Activated CD8-positive, alpha-beta memory T cell treated with anti-CD3 and anti-CD28 coated beads for 36 hours (primary cell): ENCODE measurements around the gene LDHD. TPM values are rescaled to one million over a fixed set of nuclear protein-coding genes. Genes with fewer than 3 reads are reported as not detected.
"Not testable (repeated sequence)": the region's sequence is repeated elsewhere in the genome, so short reads cannot be mapped to it uniquely, and the experiment has no call there.

Experiments
- CTCF ChIA-PET: fragments of 350-600 bp; sonication (Branson Sonifier 250); formaldehyde crosslinking; loops from one replicate; lab custom pipeline; 2021; ENCODE audit warnings: antibody characterized with exemption; lab: Charles Lee
- POLR2A ChIA-PET: fragments of 350-600 bp; sonication (Branson Sonifier 250); formaldehyde crosslinking; loops from one replicate; lab custom pipeline; 2021; ENCODE audit warnings: antibody characterized with exemption; lab: Charles Lee
- total RNA-seq, 2 experiments: library from RNA; stranded (reverse); gene quantifications; one replicate each; pipeline ENCODE4 v1.2.3, GENCODE V29; 2021

LDHD gene
- total RNA-seq, 2 experiments from 2014 or later: not detected

DNA sequence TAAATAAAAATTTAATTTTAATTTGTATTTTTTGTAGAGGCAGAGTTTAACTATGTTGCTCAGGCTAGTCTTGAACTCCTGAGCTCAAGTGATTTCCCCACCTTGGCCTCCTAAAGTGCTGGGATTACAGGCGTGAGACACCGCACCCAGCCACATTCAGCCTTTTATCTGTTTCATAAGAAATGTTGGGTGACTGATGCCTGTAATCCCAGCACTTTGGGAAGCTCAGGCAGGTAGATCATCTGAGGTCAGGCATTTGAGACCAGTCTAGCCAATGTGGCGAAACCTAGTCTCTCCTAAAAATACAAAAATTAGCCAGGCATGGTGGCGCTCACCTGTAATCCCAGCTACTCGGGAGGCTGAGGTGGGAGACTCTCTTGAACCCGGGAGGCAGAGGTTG, 25.7 kb downstream of the LDHD start:
- POLR2A ChIA-PET, CTCF ChIA-PET: not testable (repeated sequence)

- POLR2A ChIA-PET: no interaction called here
Observed at GRCh38 chr16:75089486-75090202, 26.9 kb downstream of the LDHD start.

GRCh38 chr16:75088934-75089333, 27.6 kb downstream of the LDHD start:
- ChIA-PET CTCF (interaction anchor here (1.7 kb wide), 1 partner anchor 22 kb away, joined by 5 read pairs; no protein-coding TSS in a partner anchor), POLR2A (no interaction called here)

More at GRCh38 chr16:75089486-75090202, 26.9 kb downstream of the LDHD start:
- CTCF ChIA-PET: interaction anchor here (1.7 kb wide), 1 partner anchor 21 kb away, joined by 5 read pairs; no protein-coding TSS in a partner anchor

GRCh38 chr16:75088216-75088615, 28.4 kb downstream of the LDHD start:
- ChIA-PET CTCF (no interaction called here), POLR2A (no interaction called here)

- ChIA-PET POLR2A (no interaction called here), CTCF (no interaction called here)
Observed at GRCh38 chr16:75087375-75087979, 29.1 kb downstream of the LDHD start.

- CTCF ChIA-PET: no interaction called here
- POLR2A ChIA-PET: no interaction called here
Observed at GRCh38 chr16:75086688-75087374, 29.7 kb downstream of the LDHD start.

DNA sequence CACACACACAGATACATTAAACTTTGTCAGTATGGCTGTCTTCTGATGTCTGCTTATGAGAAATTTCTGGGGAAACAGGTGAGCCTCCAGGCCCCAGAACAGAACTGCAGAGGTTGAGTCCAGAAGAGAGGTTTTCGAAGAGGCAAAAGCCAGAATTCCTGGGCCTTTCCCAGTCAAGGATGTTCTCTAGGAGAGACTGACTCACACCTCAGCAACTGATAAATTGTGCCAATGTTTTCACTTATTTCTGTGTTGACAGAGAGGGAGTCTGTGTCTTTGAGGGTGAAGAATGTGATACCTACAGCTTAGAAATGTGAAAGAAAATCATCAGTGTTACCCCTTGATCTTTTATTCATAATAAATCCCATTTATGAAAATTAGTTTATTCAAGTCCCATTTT, 30.3 kb downstream of the LDHD start:
- POLR2A ChIA-PET: no interaction called here
- CTCF ChIA-PET: interaction anchor here (1.2 kb wide), 1 partner anchor 11 kb away, joined by 6 read pairs; no protein-coding TSS in a partner anchor

DNA sequence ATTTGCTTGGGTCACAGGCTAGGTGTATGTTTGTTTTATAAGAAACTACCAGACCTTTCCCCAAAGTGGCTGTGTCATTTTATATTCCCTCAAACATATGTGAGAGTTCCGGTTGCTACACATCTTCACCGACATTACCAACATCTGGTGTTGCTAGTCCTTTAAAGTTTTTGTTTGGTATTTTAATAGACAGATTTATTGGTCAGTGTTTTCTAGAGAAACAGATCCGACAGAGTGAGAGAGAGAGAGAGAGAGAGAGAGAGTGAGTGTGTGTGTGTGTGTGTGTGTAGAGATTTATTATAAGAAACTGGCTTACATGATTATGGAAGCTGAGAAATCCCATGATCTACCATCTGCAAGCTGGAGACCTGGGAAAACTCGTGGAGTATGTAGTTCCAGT, 31.0 kb downstream of the LDHD start:
- CTCF ChIA-PET: interaction anchor here (1.2 kb wide), 1 partner anchor 12 kb away, joined by 6 read pairs; no protein-coding TSS in a partner anchor
- POLR2A ChIA-PET: no interaction called here

DNA sequence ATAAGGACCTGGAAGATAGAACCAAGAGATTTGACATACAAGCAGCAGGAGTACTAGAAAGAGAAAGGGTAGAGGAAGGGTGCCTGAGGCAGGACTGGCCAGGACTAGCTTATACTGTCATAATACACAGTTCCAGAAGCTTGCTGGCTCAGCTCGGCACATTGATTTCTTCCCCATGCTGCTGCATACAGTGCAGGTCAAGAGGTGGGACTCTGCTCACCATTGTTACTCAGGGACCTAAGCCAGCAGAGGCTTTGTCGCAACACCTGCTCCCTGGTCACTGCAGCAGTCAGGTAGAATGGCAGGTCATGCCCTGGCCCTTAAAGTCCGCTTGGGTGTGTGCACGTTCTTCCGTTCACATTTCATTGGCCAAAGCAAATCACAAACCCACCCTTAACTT, 32.8 kb downstream of the LDHD start:
- ChIA-PET CTCF (interaction anchor here (0.6 kb wide), 1 partner anchor 59 kb away, joined by 3 read pairs; no protein-coding TSS in a partner anchor), POLR2A (no interaction called here)

DNA sequence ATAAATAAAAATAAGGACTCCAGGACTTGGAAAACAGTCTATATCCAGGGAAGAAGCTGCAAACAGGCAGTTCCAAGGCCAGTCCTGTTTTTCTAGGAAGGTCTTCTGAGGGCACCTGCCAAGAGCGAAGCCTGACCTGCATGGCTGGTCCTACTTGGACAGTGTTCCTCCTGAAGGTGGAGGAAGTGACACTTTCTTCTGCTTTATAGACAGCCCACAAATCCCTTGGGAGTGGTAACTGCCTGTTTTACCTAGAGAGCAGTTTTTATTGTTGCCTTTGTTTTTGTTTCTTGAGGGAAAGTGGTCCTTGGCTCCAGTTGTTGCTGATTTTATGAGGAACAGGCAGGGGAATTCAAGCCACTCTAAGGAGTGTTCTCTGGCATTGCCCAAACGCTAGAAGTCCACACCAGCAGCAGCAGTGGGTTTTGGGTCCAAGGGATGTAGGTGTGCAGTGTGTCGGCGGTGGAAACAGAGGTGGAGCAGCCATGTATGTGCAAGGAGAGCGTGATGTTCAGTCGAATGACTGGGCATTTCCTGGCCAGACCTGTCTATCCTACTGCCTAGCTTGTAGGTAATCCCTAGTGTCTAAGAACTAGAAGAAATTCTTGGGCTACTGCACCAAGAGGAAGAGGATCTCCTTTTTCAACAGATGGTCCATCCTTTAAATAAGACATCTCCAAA, 35.3 kb downstream of the LDHD start:
- CTCF ChIA-PET: no interaction called here
- POLR2A ChIA-PET: no interaction called here

DNA sequence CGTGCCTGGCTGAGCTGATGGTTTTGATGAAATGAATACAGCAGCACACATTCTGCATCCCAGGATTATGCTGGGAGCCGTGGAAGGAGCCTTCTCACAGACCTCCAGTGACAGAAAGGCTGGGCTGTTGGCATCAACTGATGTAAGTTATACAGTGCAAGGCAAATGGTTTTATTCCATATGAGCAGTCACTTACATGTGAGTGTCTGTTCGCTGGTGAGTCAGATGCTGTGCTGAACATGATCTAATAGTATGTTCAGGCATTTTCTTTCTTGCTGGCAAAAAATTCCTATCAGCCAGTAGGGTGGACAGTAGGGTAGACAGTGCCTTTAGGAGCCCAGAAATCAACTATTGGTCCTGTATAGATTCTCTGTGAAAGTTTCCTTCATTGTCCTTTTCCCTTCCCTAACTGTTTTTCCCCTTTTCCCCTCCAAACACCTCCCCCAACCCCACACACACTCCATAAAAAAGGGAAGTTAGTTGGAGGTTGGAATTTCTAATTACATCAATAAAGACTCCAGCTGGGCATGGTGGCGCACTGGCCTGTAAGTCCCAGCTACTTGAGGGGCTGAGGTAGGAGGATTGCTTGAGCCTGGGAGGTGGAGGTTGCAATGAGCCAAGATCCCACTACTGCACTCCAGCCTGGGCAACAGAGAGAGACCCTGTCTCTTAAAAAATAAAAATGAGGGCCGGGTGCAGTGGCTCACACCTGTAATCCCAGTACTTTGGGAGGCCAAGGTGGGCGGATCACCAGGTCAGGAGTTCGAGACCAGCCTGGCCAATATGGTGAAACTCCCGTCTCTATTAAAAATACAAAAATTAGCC, 36.2 kb downstream of the LDHD start:
- POLR2A ChIA-PET: no interaction called here
- CTCF ChIA-PET: no interaction called here

GRCh38 chr16:75079346-75079926, 37.1 kb downstream of the LDHD start:
- ChIA-PET CTCF (interaction anchor here (0.5 to 1.0 kb wide), 3 partner anchors 31 to 436 kb away, joined by 3 to 5 read pairs (median 4); no protein-coding TSS in a partner anchor), POLR2A (no interaction called here)

- CTCF ChIA-PET: interaction anchor here (1.0 kb wide), 1 partner anchor 32 kb away, joined by 4 read pairs; no protein-coding TSS in a partner anchor
- POLR2A ChIA-PET: no interaction called here
Observed at GRCh38 chr16:75078886-75079285, 37.7 kb downstream of the LDHD start.

GRCh38 chr16:75075688-75076268, 40.8 kb downstream of the LDHD start:
- CTCF ChIA-PET: interaction anchor here (1.0 to 1.8 kb wide), 6 partner anchors 23 to 88 kb away, joined by 3 to 4 read pairs (median 4); partner anchors contain the start of gene ZNRF1
- POLR2A ChIA-PET: interaction anchor here (1.0 kb wide), 2 partner anchors 64 to 77 kb away, joined by 4 to 6 read pairs; partner anchors contain the start of gene ZNRF1

GRCh38 chr16:75074920-75075687, 41.5 kb downstream of the LDHD start:
- ChIA-PET CTCF (interaction anchor here (0.5 to 1.8 kb wide), 8 partner anchors 19 to 127 kb away, joined by 3 to 9 read pairs (median 4); partner anchors contain the start of gene ZNRF1), POLR2A (interaction anchor here (1.0 kb wide), 2 partner anchors 63 to 77 kb away, joined by 4 to 6 read pairs; partner anchors contain the start of gene ZNRF1)

GRCh38 chr16:75074304-75074793, 42.2 kb downstream of the LDHD start:
- ChIA-PET CTCF (interaction anchor here (0.5 to 1.8 kb wide), 6 partner anchors 20 to 127 kb away, joined by 3 to 9 read pairs (median 4); no protein-coding TSS in a partner anchor), POLR2A (interaction anchor here (1.0 kb wide), 1 partner anchor 76 kb away, joined by 6 read pairs; the partner anchor contains the start of gene ZNRF1)
